Measurements from ENCODE around the gene EVA1C.

The EVA1C gene

DNA sequence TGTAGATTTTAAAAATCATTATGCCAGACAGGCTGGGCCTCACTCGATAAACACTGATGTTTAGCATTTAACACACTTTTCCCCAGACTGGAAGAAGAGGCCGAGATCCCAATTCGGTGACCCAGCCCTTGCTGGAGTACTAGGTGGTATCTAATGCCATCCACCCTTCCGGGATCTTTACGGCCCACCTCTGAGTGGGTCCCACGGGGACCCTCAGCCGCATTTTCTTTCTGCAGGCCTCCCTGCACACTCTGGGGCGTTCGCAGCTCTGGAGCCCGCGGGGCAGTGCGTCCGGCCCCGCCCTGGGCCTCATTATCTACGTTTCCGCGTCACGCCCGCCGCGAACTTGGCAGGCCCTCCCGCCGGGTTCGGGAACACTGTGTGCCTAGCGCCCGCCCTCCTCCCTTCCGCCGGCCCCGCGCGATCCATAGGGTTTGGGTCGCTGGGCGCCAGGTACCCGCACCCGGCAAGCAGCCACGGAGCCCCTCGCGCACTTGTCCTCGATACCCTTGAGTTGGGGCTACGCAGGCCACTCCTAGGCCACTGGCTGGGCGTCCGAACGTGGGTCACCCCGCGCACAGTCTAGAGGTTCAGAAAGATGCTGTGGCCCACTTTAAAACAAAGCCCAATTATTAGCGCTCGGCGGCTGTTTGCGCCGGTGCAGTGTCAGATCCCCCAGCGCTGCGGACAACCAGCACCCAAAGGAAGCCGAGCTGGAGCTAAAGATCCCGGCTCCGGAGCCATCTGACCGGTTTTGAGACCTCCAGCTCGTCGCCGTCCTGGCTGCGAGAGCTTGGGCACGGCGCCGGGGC is 950 bp upstream of the EVA1C start:
- Histone ChIP-seq H3K27me3 (ENCODE audit: insufficient read depth, poor library complexity, severe bottlenecking) (no peaks in the 10 kb centered on the region), H3K27ac (ENCODE audit: poor library complexity, severe bottlenecking) (peak overlapping the region; percentile 84), H3K9me3 (ENCODE audit: severe bottlenecking) (no peaks in the 10 kb centered on the region), H3K4me1 (ENCODE audit: insufficient read depth, poor library complexity, severe bottlenecking) (peaks cover 8% of the 10 kb centered on the region), H3K4me3 (ENCODE audit: severe bottlenecking) (peak overlapping the region; percentile 57), H3K36me3 (ENCODE audit: low read depth) (peaks cover 17% of the 10 kb centered on the region)
- DNase-seq (ENCODE audit: low spot score) = no peak
- TF ChIP-seq, protein P1, sequence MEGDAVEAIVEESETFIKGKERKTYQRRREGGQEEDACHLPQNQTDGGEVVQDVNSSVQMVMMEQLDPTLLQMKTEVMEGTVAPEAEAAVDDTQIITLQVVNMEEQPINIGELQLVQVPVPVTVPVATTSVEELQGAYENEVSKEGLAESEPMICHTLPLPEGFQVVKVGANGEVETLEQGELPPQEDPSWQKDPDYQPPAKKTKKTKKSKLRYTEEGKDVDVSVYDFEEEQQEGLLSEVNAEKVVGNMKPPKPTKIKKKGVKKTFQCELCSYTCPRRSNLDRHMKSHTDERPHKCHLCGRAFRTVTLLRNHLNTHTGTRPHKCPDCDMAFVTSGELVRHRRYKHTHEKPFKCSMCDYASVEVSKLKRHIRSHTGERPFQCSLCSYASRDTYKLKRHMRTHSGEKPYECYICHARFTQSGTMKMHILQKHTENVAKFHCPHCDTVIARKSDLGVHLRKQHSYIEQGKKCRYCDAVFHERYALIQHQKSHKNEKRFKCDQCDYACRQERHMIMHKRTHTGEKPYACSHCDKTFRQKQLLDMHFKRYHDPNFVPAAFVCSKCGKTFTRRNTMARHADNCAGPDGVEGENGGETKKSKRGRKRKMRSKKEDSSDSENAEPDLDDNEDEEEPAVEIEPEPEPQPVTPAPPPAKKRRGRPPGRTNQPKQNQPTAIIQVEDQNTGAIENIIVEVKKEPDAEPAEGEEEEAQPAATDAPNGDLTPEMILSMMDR (IDR thresholded peaks at IDR 0.05; ENCODE audit: poor library complexity, severe bottlenecking) = no peak
- peak; percentile 37 for ATAC-seq (ENCODE audit: low read depth)

DNA sequence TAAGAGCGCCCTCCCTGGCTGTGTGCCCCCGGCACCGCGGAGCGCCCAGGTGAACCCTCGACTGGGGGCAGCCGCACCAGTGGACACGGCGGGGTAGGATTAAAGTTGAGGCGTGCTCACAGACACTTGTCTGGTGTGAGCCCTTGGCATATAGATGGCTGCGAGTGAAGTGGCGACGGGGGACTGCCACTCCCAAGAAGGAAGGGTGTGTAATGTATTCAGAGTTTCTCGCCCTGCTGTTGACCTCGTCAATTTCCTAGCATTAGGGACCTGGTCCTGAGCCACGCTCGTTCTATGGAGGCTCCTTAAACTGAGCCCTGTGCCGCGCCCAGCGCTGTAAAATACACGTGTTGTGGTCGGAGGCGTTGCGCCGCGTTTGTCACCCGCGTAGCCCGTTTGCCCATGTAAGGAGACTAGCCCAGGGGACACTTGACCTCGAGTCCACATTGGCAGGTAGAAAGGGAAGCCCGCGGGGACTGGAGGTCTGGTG is 554 bp downstream of the EVA1C start:
- Histone ChIP-seq H3K27me3 (ENCODE audit: insufficient read depth, poor library complexity, severe bottlenecking) (no peaks in the 10 kb centered on the region), H3K4me3 (ENCODE audit: severe bottlenecking) (peak overlapping the region; percentile 57), H3K27ac (ENCODE audit: poor library complexity, severe bottlenecking) (peak overlapping the region; percentile 84)

DNA sequence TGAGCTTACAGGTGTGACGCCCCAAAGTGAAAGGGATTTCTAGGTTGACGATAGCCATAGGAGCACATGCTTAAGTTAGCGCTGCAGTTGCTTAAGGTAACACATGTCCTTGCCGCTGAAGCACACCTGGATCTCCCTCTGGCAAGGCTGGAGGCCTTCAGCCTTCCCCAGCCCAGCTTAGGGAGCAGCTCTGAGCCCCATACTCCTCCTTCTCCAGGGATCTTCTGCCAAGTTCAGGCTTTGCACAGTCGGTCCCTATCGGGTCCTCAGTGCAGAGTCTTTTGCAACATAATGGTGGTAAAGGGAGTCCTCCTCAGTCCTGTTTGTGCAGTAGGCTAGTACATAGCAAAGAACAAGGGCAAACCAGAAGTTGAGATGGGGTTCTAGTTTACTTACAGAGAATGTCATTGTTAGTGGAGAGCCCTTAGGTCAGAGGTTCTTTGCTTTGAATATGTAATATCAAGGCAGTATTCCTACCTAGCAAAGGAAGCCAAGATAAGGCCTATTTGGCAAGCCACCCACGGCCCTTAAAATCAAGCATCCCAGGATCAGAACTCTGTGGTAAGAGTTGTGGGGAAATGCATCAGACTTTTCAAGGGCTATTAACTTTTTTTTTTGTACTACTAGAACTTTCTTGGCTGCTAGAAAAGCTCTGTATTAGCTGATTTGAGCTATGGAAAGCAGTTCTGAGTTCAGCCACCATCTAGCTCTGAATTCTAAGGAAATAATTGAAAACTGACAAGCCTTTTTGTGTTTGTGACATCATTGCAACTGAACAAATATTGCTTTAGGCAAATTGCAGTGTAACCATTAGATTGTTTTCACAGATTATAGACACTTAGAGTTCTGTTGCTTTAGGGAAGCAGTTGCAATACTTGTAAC is 1.4 kb downstream of the EVA1C start:
- peaks cover 8% of the 10 kb centered on the region for H3K4me1 ChIP-seq (ENCODE audit: insufficient read depth, poor library complexity, severe bottlenecking)
- no peaks in the 10 kb centered on the region for H3K9me3 ChIP-seq (ENCODE audit: severe bottlenecking)
- DNase-seq (ENCODE audit: low spot score) = no peak
- peak overlapping the region; percentile 57 for H3K4me3 ChIP-seq (ENCODE audit: severe bottlenecking)
- no peaks in the 10 kb centered on the region for H3K27me3 ChIP-seq (ENCODE audit: insufficient read depth, poor library complexity, severe bottlenecking)
- peak overlapping the region; percentile 84 for H3K27ac ChIP-seq (ENCODE audit: poor library complexity, severe bottlenecking)
- TF ChIP-seq, protein P1 (IDR thresholded peaks at IDR 0.05; ENCODE audit: poor library complexity, severe bottlenecking) = no peak
- peaks cover 41% of the 10 kb centered on the region for H3K36me3 ChIP-seq (ENCODE audit: low read depth)
- ATAC-seq (ENCODE audit: low read depth) = peak; percentile 16

More for the DNA sequence above, 554 bp downstream of the EVA1C start:
- DNase-seq (ENCODE audit: low spot score) (no peak), ATAC-seq (ENCODE audit: low read depth) (no peak; the same call in none of the 3 replicates)
- peaks cover 8% of the 10 kb centered on the region for H3K4me1 ChIP-seq (ENCODE audit: insufficient read depth, poor library complexity, severe bottlenecking)
- H3K9me3 ChIP-seq (ENCODE audit: severe bottlenecking) = no peaks in the 10 kb centered on the region
- peaks cover 32% of the 10 kb centered on the region for H3K36me3 ChIP-seq (ENCODE audit: low read depth)
- TF ChIP-seq, protein P1 (IDR thresholded peaks at IDR 0.05; ENCODE audit: poor library complexity, severe bottlenecking) = no peak

DNA sequence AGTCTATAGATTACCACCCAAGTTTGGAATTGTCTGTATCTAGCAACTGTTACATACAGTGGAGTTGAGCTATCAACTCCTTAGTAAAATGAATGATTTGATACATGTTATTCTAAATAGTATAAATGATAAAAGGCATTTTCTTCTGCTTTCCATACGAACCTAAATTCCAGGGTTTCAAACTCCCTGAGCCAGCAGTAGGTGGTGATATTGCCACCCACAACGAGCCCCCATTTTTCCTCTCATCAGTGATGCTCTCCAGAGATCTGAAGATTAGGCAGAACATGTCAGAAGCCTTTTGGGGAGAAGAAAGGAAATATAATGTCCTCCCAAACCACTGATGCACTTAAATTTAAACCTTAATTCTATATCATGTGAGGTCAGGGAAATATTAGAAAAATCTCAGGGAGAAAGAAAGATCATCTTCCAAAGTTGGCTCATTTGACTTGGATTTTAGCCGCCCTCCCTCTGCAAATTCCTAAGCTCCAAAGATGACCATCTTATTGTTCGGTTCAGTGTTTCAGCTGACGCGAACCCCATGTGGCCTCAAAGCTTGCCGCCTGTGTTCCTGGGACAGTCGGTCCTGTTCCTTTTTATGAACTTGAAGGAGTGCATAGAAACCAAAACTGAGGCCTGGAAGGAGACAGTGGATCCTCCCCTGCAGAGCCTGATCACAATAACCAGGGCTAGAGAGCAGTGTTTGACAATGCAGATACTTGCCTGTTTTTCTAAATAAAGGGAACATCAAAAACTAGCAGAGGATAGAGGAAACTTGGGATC is 2.3 kb downstream of the EVA1C start:
- TF ChIP-seq, protein P1 (IDR thresholded peaks at IDR 0.05; ENCODE audit: poor library complexity, severe bottlenecking) = peak; percentile 72
- peaks cover 45% of the 10 kb centered on the region for H3K36me3 ChIP-seq (ENCODE audit: low read depth)
- H3K27ac ChIP-seq (ENCODE audit: poor library complexity, severe bottlenecking) = peak overlapping the region; percentile 84
- H3K4me3 ChIP-seq (ENCODE audit: severe bottlenecking) = peak overlapping the region; percentile 57
- ATAC-seq (ENCODE audit: low read depth) (no peak), DNase-seq (ENCODE audit: low spot score) (no peak)
- H3K4me1 ChIP-seq (ENCODE audit: insufficient read depth, poor library complexity, severe bottlenecking) = peaks cover 8% of the 10 kb centered on the region
- no peaks in the 10 kb centered on the region for H3K27me3 ChIP-seq (ENCODE audit: insufficient read depth, poor library complexity, severe bottlenecking)
- no peaks in the 10 kb centered on the region for H3K9me3 ChIP-seq (ENCODE audit: severe bottlenecking)
